SK-N-SH (cell line): ENCODE measurements around the gene TMEM94. TPM values are rescaled to one million over a fixed set of nuclear protein-coding genes. Genes with fewer than 3 reads are reported as not detected.

Experiments used
- CTCF ChIA-PET: fragments of 300-600, 350-600 bp; formaldehyde crosslinking; extraction: SDS; loops from one replicate; lab custom pipeline; 2021; lab: Yijun Ruan, JAX
- POLR2A ChIA-PET: fragments of 350-600 bp; sonication (Branson Sonifier 250); formaldehyde crosslinking; extraction: SDS; loops from one replicate; lab custom pipeline; 2020; ENCODE audit warnings: antibody characterized with exemption, inconsistent platforms; lab: Yijun Ruan, JAX
- DNase-seq: peaks from one replicate; pipeline ENCODE4 v3.0.0; 2012
- H2AFZ ChIP-seq: fragments of 200-600 bp; sonication (generic); 2 replicates; pipeline ENCODE4 v1.8.1; 2016; ENCODE audit warnings: antibody characterized with exemption, mild to moderate bottlenecking, low read depth
- H3F3A ChIP-seq: fragments of 200-600 bp; sonication (generic); replicated peaks from 2 replicates; pipeline ENCODE3; 2016; ENCODE audit warnings: antibody characterized with exemption, mild to moderate bottlenecking; ENCODE audit not compliant: insufficient read depth
- H3K27ac ChIP-seq, 2 experiments: fragments of 200-500 bp in 1 of 2; fragments of 200-600 bp in 1 of 2; sonication (Bioruptor generic) in 1 of 2; sonication (generic), shearing (Covaris generic) in 1 of 2; 2 replicates each; pipeline versions ENCODE4 v1.5.1 to v1.6.1; 2014 to 2016; ENCODE audit warnings: low read depth in 2 of 2, inconsistent platforms in 1 of 2, low read length in 1 of 2, mild to moderate bottlenecking in 1 of 2, mixed read lengths in 1 of 2
- H3K27me3 ChIP-seq: fragments of 200-600 bp; sonication (generic), shearing (Covaris generic); 2 replicates; pipeline ENCODE4 v1.6.1; 2016; ENCODE audit warnings: mixed run types; ENCODE audit not compliant: insufficient read depth
- H3K36me3 ChIP-seq, 2 experiments: fragments of 200-500 bp in 1 of 2; fragments of 200-600 bp in 1 of 2; sonication (Bioruptor generic) in 1 of 2; sonication (generic) in 1 of 2; replicated peaks in 1 of 2; 2 replicates each; pipeline versions ENCODE3 to v1.5.1; 2014 to 2016; ENCODE audit warnings: low read length in 1 of 2, mild to moderate bottlenecking in 1 of 2; ENCODE audit not compliant: insufficient read depth in 2 of 2, control insufficient read depth in 1 of 2
- H3K4me1 ChIP-seq, 2 experiments: fragments of 200-500 bp in 1 of 2; fragments of 200-600 bp in 1 of 2; sonication (Bioruptor generic) in 1 of 2; sonication (generic), shearing (Covaris generic) in 1 of 2; 2 replicates each; pipeline versions ENCODE4 v1.5.1 to v1.6.1; 2014 to 2016; ENCODE audit warnings: low read depth in 1 of 2, low read length in 1 of 2, mixed run types in 1 of 2; ENCODE audit not compliant: insufficient read depth in 2 of 2, control insufficient read depth in 1 of 2
- H3K4me2 ChIP-seq: fragments of 200-600 bp; sonication (generic), shearing (Covaris generic); 2 replicates; pipeline ENCODE4 v1.6.1; 2017; ENCODE audit warnings: mixed run types
- H3K4me3 ChIP-seq, 2 experiments: fragments of 200-500 bp in 1 of 2; fragments of 200-600 bp in 1 of 2; sonication (Bioruptor generic) in 1 of 2; sonication (generic), shearing (Covaris generic) in 1 of 2; 2 replicates each; pipeline versions ENCODE4 v1.5.1 to v1.8.1; 2014 to 2016; ENCODE audit warnings: low read depth in 2 of 2, inconsistent platforms in 1 of 2, low read length in 1 of 2, mild to moderate bottlenecking in 1 of 2, mixed read lengths in 1 of 2, moderate library complexity in 1 of 2
- H3K79me2 ChIP-seq: fragments of 200-600 bp; sonication (generic); 2 replicates; pipeline ENCODE4 v1.8.1; 2017; ENCODE audit warnings: mild to moderate bottlenecking; ENCODE audit not compliant: insufficient read depth
- H3K9ac ChIP-seq: fragments of 200-600 bp; sonication (generic); 2 replicates; pipeline ENCODE4 v1.6.1; 2017; ENCODE audit warnings: mixed run types
- H3K9me2 ChIP-seq: fragments of 200-600 bp; sonication (generic); 2 replicates; pipeline ENCODE4 v1.6.1; 2017; ENCODE audit warnings: mixed run types
- H3K9me3 ChIP-seq: fragments of 200-600 bp; sonication (generic); 2 replicates; pipeline ENCODE4 v1.6.1; 2017; ENCODE audit warnings: mixed run types, mild to moderate bottlenecking, moderate library complexity
- H4K20me1 ChIP-seq: fragments of 200-600 bp; sonication (generic); 2 replicates; pipeline ENCODE4 v1.6.1; 2017; ENCODE audit warnings: mild to moderate bottlenecking, mixed run types; ENCODE audit not compliant: insufficient read depth
- CHD2 ChIP-seq: fragments of 150-350 bp; IDR thresholded peaks from 2 replicates; pipeline ENCODE4 v1.6.1; 2018; ENCODE audit warnings: low read length; ENCODE audit not compliant: partially characterized antibody
- CTCF ChIP-seq: fragments of 200-600 bp; sonication (generic); IDR thresholded peaks from 2 replicates; pipeline ENCODE4 v1.6.1; 2017; ENCODE audit warnings: antibody characterized with exemption, mild to moderate bottlenecking, moderate library complexity
- ELF1 ChIP-seq: IDR thresholded peaks from 2 replicates; pipeline ENCODE4 v1.4.0; 2012
- FOSL2 ChIP-seq: IDR thresholded peaks from 2 replicates; pipeline ENCODE4 v1.4.0; 2012; ENCODE audit warnings: low read depth, mild to moderate bottlenecking, moderate library complexity, borderline replicate concordance
- FOXJ3 ChIP-seq: sonication (generic); formaldehyde crosslinking; IDR thresholded peaks from 2 replicates; pipeline ENCODE4 v1.5.1; 2020; ENCODE audit warnings: mild to moderate bottlenecking, missing genetic modification reagents
- JUND ChIP-seq: IDR thresholded peaks from 2 replicates; pipeline ENCODE4 v1.4.0; 2012
- MAX ChIP-seq: IDR thresholded peaks from 2 replicates; pipeline ENCODE4 v1.4.0; 2012; ENCODE audit warnings: low read depth
- MEF2A ChIP-seq: IDR thresholded peaks from 2 replicates; pipeline ENCODE4 v1.4.0; 2012; ENCODE audit warnings: low read depth, borderline replicate concordance
- PBX3 ChIP-seq: IDR thresholded peaks from 2 replicates; pipeline ENCODE4; 2012
- RAD21 ChIP-seq: IDR thresholded peaks from 2 replicates; pipeline ENCODE4 v1.6.1; 2012; ENCODE audit warnings: mild to moderate bottlenecking, low read length
- REST ChIP-seq: IDR thresholded peaks from 2 replicates; pipeline ENCODE4 v1.6.1; 2012; ENCODE audit warnings: mild to moderate bottlenecking, low read depth, low read length, moderate library complexity
- SIN3A ChIP-seq: IDR thresholded peaks from 2 replicates; pipeline ENCODE4 v1.6.1; 2012; ENCODE audit warnings: low read depth, mild to moderate bottlenecking, low read length, moderate library complexity, borderline replicate concordance
- TAF1 ChIP-seq: IDR thresholded peaks from 2 replicates; pipeline ENCODE4 v1.6.1; 2012; ENCODE audit warnings: low read depth, mild to moderate bottlenecking, low read length, moderate library complexity, borderline replicate concordance
- TCF12 ChIP-seq: IDR thresholded peaks from 2 replicates; pipeline ENCODE4 v1.4.0; 2012
- YY1 ChIP-seq: IDR thresholded peaks from 2 replicates; pipeline ENCODE4 v1.4.0; 2012; ENCODE audit warnings: low read depth, mild to moderate bottlenecking
- WGBS: methylation state at CpG from one replicate; pipeline ENCODE4 v1.1.6; 2017; ENCODE audit warnings: low lambda C conversion rate; 5-methylcytosine and 5-hydroxymethylcytosine counted together
- polyA plus RNA-seq, 3 experiments: library from polyadenylated mRNA; depleted of rRNA; stranded (reverse); fragments of >200 nt; gene quantifications; 2 replicates each; pipeline ENCODE4 v1.2.3, GENCODE V29; 2012

TMEM94 gene
- polyA plus RNA-seq, 1 of the 3 experiments (the other 2 are of a cell fraction), result 89.9 TPM

- no peaks in the 10 kb centered on the region; a peak in 1 of 4 replicates for H3K4me1 ChIP-seq
Measured at GRCh38 chr17:75503337-75503950, 47.0 kb downstream of the TMEM94 start.

GRCh38 chr17:75503976-75504346 is 47.5 kb downstream of the TMEM94 start:
- ChIA-PET POLR2A (no interaction called here), CTCF (interaction anchor here (0.6 to 5.6 kb wide), 14 partner anchors 8 to 422 kb away, joined by 3 to 37 read pairs (median 4); partner anchors contain the start of gene TSEN54)
- no peak overlapping the region for H3K4me2 ChIP-seq
- no peak for DNase-seq
- H3K4me1 ChIP-seq, result peaks cover 0 to 4% of the 10 kb centered on the region in 2 experiments; a peak in 1 of 4 replicates
- no peaks in the 10 kb centered on the region for H3K79me2 ChIP-seq
- H3F3A ChIP-seq, result no peaks in the 10 kb centered on the region
- H3K27ac ChIP-seq, result no peak overlapping the region
- H2AFZ ChIP-seq, result no peak overlapping the region
- H3K9me3 ChIP-seq, result no peaks in the 10 kb centered on the region
- H3K27me3 ChIP-seq, result no peaks in the 10 kb centered on the region
- 89% methylated on average over 12 of the region's 13 CpGs for WGBS
- peaks cover 10 to 61% of the 10 kb centered on the region in 2 experiments for H3K36me3 ChIP-seq
- H3K4me3 ChIP-seq, result no peak overlapping the region
- H4K20me1 ChIP-seq, result peaks cover 11% of the 10 kb centered on the region; the same call in 1 of the 2 replicates
- H3K9me2 ChIP-seq, result no peaks in the 10 kb centered on the region
- no peak overlapping the region for H3K9ac ChIP-seq
- no peak for TF ChIP-seq FOXJ3 (CRISPR knock-in tag)
- TF ChIP-seq ELF1, result no peak
- no peak for TF ChIP-seq JUND
- no peak for TF ChIP-seq REST
- no peak for TF ChIP-seq CTCF
- TF ChIP-seq PBX3, result no peak
- no peak for TF ChIP-seq RAD21
- no peak for TF ChIP-seq SIN3A
- TF ChIP-seq CHD2, result no peak
- no peak for TF ChIP-seq FOSL2

More at GRCh38 chr17:75503337-75503950, 47.0 kb downstream of the TMEM94 start:
- 90% methylated on average over 23 of the region's 23 CpGs for WGBS
- no peak for TF ChIP-seq ELF1
- TF ChIP-seq CTCF, result no peak
- no peak for TF ChIP-seq TCF12
- TF ChIP-seq SIN3A, result no peak
- no peak for TF ChIP-seq MAX
- no peak for TF ChIP-seq MEF2A
- no peak for TF ChIP-seq TAF1
- TF ChIP-seq YY1, result no peak
- Histone ChIP-seq H2AFZ (no peak overlapping the region), H3K79me2 (no peaks in the 10 kb centered on the region), H4K20me1 (0 out of 2 replicates have a peak, but pooled peaks cover 6% of the 10 kb centered on the region), H3F3A (no peaks in the 10 kb centered on the region), H3K4me2 (no peak overlapping the region), H3K27ac (no peak overlapping the region), H3K9ac (no peak overlapping the region), H3K4me3 (no peak overlapping the region), H3K36me3 (peaks cover 10 to 65% of the 10 kb centered on the region in 2 experiments), H3K9me2 (no peaks in the 10 kb centered on the region), H3K27me3 (no peaks in the 10 kb centered on the region), H3K9me3 (no peaks in the 10 kb centered on the region)
- POLR2A ChIA-PET, result interaction anchor here (1.2 to 1.3 kb wide), 2 partner anchors 10 to 13 kb away, joined by 3 to 10 read pairs; partner anchors contain the start of gene TSEN54
- CTCF ChIA-PET, result interaction anchor here (0.6 to 5.6 kb wide), 14 partner anchors 9 to 421 kb away, joined by 3 to 37 read pairs (median 5); partner anchors contain the start of genes LLGL2 and TSEN54
- no peak for DNase-seq
